ENCODE data around the gene FBN3.

DNA sequence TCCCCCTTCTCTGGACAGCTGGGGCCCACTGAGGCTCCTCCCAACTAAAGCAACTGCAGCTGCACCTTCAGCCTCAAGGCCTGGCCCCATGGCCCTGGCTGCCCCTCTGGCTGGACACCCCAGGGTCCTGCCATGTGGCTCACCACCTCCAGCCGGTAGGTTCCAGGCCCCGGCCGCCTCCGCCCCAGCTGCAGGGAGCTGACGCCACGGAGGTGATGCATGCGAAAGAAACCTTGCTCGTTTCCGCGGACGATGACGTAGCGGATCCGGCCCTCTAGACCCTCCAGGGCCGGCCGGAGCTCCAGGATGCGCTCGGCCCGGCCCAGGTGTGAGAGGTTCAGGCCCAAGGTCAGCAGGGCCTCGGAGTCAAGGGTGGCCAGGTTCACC, 83.5 kb downstream of the FBN3 start:
- TF ChIP-seq CTCF (IDR thresholded peaks at IDR 0.05; ENCODE audit: low read length) (no peak), EZH2 (IDR thresholded peaks at IDR 0.05; ENCODE audit: borderline replicate concordance, low read length) (no peak)

All from OCI-LY1 (cell line).